Measurements from ENCODE around the gene PCIF1. TPM values are rescaled to one million over a fixed set of nuclear protein-coding genes. Genes with fewer than 3 reads are reported as not detected.

PCIF1 gene
- polyA plus RNA-seq, 3 donors, result 41.0 to 54.9 (median 50.4) TPM

- Mint-ChIP-seq H3K4me3 (no peak overlapping the region), H3K36me3 (peaks cover 76 to 92% of the 10 kb centered on the region in 2 donors), H3K27me3 (ENCODE audit: low read depth in 3 of 3) (peaks cover 0 to 2% (median 0%) of the 10 kb centered on the region in 3 donors), H3K4me1 (no peaks in the 10 kb centered on the region), H3K9me3 (peaks cover 0 to 3% (median 0%) of the 10 kb centered on the region in 7 donors), H3K27ac (no peak overlapping the region)
- no peaks in the 10 kb centered on the region for H3K4me1 ChIP-seq (ENCODE audit: control insufficient read depth in 1 of 2, insufficient read depth in 2 of 2, low read length in 2 of 2)
- WGBS (ENCODE audit: insufficient coverage), result 86% methylated on average over 9 of the region's 16 CpGs
- no peaks in the 10 kb centered on the region for H3K9me3 ChIP-seq (replicated peaks in 1 of 2; ENCODE audit: control insufficient read depth in 1 of 2, insufficient read depth in 1 of 2, low read length in 2 of 2)
- H3K79me2 ChIP-seq (ENCODE audit: insufficient read depth, low read length), result no peaks in the 10 kb centered on the region
- H3K4me2 ChIP-seq (replicated peaks; ENCODE audit: extremely low read depth, low read length, poor library complexity, severe bottlenecking), result no peak overlapping the region
- no peak for DNase-seq
- H3K27ac ChIP-seq (ENCODE audit: low read depth in 1 of 2, low read length in 2 of 2), result no peak overlapping the region
- H4K20me1 ChIP-seq (ENCODE audit: insufficient read depth, low read length), result peaks cover 18% of the 10 kb centered on the region
- intact Hi-C loops (cut with micrococcal nuclease), result no loop called here
- no peak overlapping the region for H2AFZ ChIP-seq (ENCODE audit: insufficient read depth, low read depth, low read length, poor library complexity, severe bottlenecking)
- peaks cover 73 to 90% of the 10 kb centered on the region in 2 donors for H3K36me3 ChIP-seq (replicated peaks in 1 of 2; ENCODE audit: control insufficient read depth in 1 of 2, insufficient read depth in 2 of 2, low read length in 2 of 2)
- no peaks in the 10 kb centered on the region for H3K27me3 ChIP-seq (ENCODE audit: control insufficient read depth in 2 of 2, insufficient read depth in 2 of 2, low read length in 2 of 2)
- H3K4me3 ChIP-seq (replicated peaks in 1 of 3; ENCODE audit: low read depth in 2 of 3, low read length in 3 of 3), result no peak overlapping the region
- no peak overlapping the region for H3K9ac ChIP-seq (ENCODE audit: insufficient read depth, low read length, poor library complexity, severe bottlenecking)
- TF ChIP-seq CTCF (IDR thresholded peaks at IDR 0.05), result no peak
Measured at GRCh38 chr20:45959126-45959525, 24.6 kb downstream of the PCIF1 start.

GRCh38 chr20:45959956-45960630, 25.6 kb downstream of the PCIF1 start:
- Histone ChIP-seq H4K20me1 (ENCODE audit: insufficient read depth, low read length) (peaks cover 18% of the 10 kb centered on the region), H3K4me3 (replicated peaks in 1 of 3; ENCODE audit: low read depth in 2 of 3, low read length in 3 of 3) (no peak overlapping the region), H2AFZ (ENCODE audit: insufficient read depth, low read depth, low read length, poor library complexity, severe bottlenecking) (no peak overlapping the region), H3K4me1 (ENCODE audit: control insufficient read depth in 1 of 2, insufficient read depth in 2 of 2, low read length in 2 of 2) (no peaks in the 10 kb centered on the region), H3K27me3 (ENCODE audit: control insufficient read depth in 2 of 2, insufficient read depth in 2 of 2, low read length in 2 of 2) (no peaks in the 10 kb centered on the region), H3K79me2 (ENCODE audit: insufficient read depth, low read length) (no peaks in the 10 kb centered on the region), H3K4me2 (replicated peaks; ENCODE audit: extremely low read depth, low read length, poor library complexity, severe bottlenecking) (no peak overlapping the region), H3K36me3 (replicated peaks in 1 of 2; ENCODE audit: control insufficient read depth in 1 of 2, insufficient read depth in 2 of 2, low read length in 2 of 2) (peaks cover 81 to 97% of the 10 kb centered on the region in 2 donors), H3K27ac (ENCODE audit: low read depth in 1 of 2, low read length in 2 of 2) (no peak overlapping the region), H3K9me3 (replicated peaks in 1 of 2; ENCODE audit: control insufficient read depth in 1 of 2, insufficient read depth in 1 of 2, low read length in 2 of 2) (no peaks in the 10 kb centered on the region), H3K9ac (ENCODE audit: insufficient read depth, low read length, poor library complexity, severe bottlenecking) (no peak overlapping the region)
- Mint-ChIP-seq H3K36me3 (peaks cover 84 to 98% of the 10 kb centered on the region in 2 donors), H3K9me3 (peaks cover 0 to 3% (median 0%) of the 10 kb centered on the region in 7 donors), H3K27me3 (ENCODE audit: low read depth in 3 of 3) (peaks cover 0 to 2% (median 0%) of the 10 kb centered on the region in 3 donors), H3K4me1 (no peaks in the 10 kb centered on the region), H3K27ac (peak overlapping the region in 1 of 7 donors; percentile 82), H3K4me3 (no peak overlapping the region)
- WGBS (ENCODE audit: insufficient coverage), result 100% methylated on average over 3 of the region's 14 CpGs
- TF ChIP-seq CTCF (IDR thresholded peaks at IDR 0.05), result no peak
- intact Hi-C loops (cut with micrococcal nuclease), result loop anchor here in 1 of 2 donors (5.0 kb wide), 1 partner anchor 158 kb away; no protein-coding TSS in a partner anchor
- peak in 1 of 3 donors; percentile 1 for DNase-seq

Data from CD14-positive monocyte (primary cell).